ENCODE measurements around the gene PDE9A. TPM values are rescaled to one million over a fixed set of nuclear protein-coding genes. Genes with fewer than 3 reads are reported as not detected.

The PDE9A gene
- total and polyA plus RNA-seq, 5 donors from 2014 or later = 1.4 to 7.3 (median 2.6) TPM

- H3K27me3 ChIP-seq (ENCODE audit: control insufficient read depth, insufficient read depth, low read length) = no peaks in the 10 kb centered on the region
- peaks cover 0 to 4% (median 0%) of the 10 kb centered on the region in 4 donors for H3K4me1 Mint-ChIP-seq
- H3K27ac ChIP-seq (ENCODE audit: insufficient read depth, low read length, poor library complexity, severe bottlenecking) = no peak overlapping the region
- ATAC-seq (ENCODE audit: low read depth in 2 of 2) (no peak), DNase-seq (no peak)
- H3K36me3 Mint-ChIP-seq = peaks cover 27% of the 10 kb centered on the region
- peak overlapping the region in 1 of 3 donors; percentile 20 for H3K27ac Mint-ChIP-seq
- H3K4me1 ChIP-seq (ENCODE audit: control insufficient read depth, insufficient read depth, low read length, poor library complexity, severe bottlenecking) = no peaks in the 10 kb centered on the region
- H3K9me3 ChIP-seq (ENCODE audit: control insufficient read depth in 2 of 2, low read length in 2 of 2) = no peaks in the 10 kb centered on the region
- H3K27me3 Mint-ChIP-seq = no peaks in the 10 kb centered on the region
- H3K9me3 Mint-ChIP-seq = no peaks in the 10 kb centered on the region
- H3K4me3 ChIP-seq (ENCODE audit: low read depth, low read length) = no peak overlapping the region
- no peak overlapping the region for H3K4me3 Mint-ChIP-seq
- no peaks in the 10 kb centered on the region for H3K36me3 ChIP-seq (ENCODE audit: control insufficient read depth, insufficient read depth, low read length)
These were observed 42.4 kb downstream of the PDE9A start for GRCh38 chr21:42695697-42696380.

GRCh38 chr21:42696501-42697040 is 43.1 kb downstream of the PDE9A start:
- no peak overlapping the region for H3K27ac Mint-ChIP-seq
- ATAC-seq (ENCODE audit: low read depth in 2 of 2) = peak in 1 of 2 donors; percentile 16
- peaks cover 0 to 4% (median 0%) of the 10 kb centered on the region in 4 donors for H3K4me1 Mint-ChIP-seq

GRCh38 chr21:42698733-42699132 is 45.3 kb downstream of the PDE9A start:
- H3K4me1 Mint-ChIP-seq = peaks cover 0 to 4% (median 4%) of the 10 kb centered on the region in 4 donors
- H3K9me3 Mint-ChIP-seq = peaks cover 0 to 1% (median 0%) of the 10 kb centered on the region in 7 donors
- peak overlapping the region in 2 of 3 donors; percentile 59 to 63 for H3K27ac Mint-ChIP-seq

More at GRCh38 chr21:42696501-42697040, 43.1 kb downstream of the PDE9A start:
- Histone ChIP-seq H3K36me3 (ENCODE audit: control insufficient read depth, insufficient read depth, low read length) (no peaks in the 10 kb centered on the region), H3K4me1 (ENCODE audit: control insufficient read depth, insufficient read depth, low read length, poor library complexity, severe bottlenecking) (no peaks in the 10 kb centered on the region), H3K9me3 (ENCODE audit: control insufficient read depth in 2 of 2, low read length in 2 of 2) (no peaks in the 10 kb centered on the region), H3K27ac (ENCODE audit: insufficient read depth, low read length, poor library complexity, severe bottlenecking) (no peak overlapping the region), H3K4me3 (ENCODE audit: low read depth, low read length) (no peak overlapping the region), H3K27me3 (ENCODE audit: control insufficient read depth, insufficient read depth, low read length) (no peaks in the 10 kb centered on the region)
- no peak for DNase-seq
- Mint-ChIP-seq H3K27me3 (no peaks in the 10 kb centered on the region), H3K4me3 (no peak overlapping the region), H3K9me3 (no peaks in the 10 kb centered on the region), H3K36me3 (peaks cover 27% of the 10 kb centered on the region)

GRCh38 chr21:42699196-42699595 is 45.8 kb downstream of the PDE9A start:
- Histone ChIP-seq H3K36me3 (ENCODE audit: control insufficient read depth, insufficient read depth, low read length) (no peaks in the 10 kb centered on the region), H3K27me3 (ENCODE audit: control insufficient read depth, insufficient read depth, low read length) (no peaks in the 10 kb centered on the region), H3K4me1 (ENCODE audit: control insufficient read depth, insufficient read depth, low read length, poor library complexity, severe bottlenecking) (no peaks in the 10 kb centered on the region), H3K4me3 (ENCODE audit: low read depth, low read length) (no peak overlapping the region), H3K27ac (ENCODE audit: insufficient read depth, low read length, poor library complexity, severe bottlenecking) (no peak overlapping the region), H3K9me3 (ENCODE audit: control insufficient read depth in 2 of 2, low read length in 2 of 2) (no peaks in the 10 kb centered on the region)
- H3K4me3 Mint-ChIP-seq = no peak overlapping the region
- ATAC-seq (ENCODE audit: low read depth in 2 of 2) (no peak), DNase-seq (no peak)
- peaks cover 0 to 4% (median 4%) of the 10 kb centered on the region in 4 donors for H3K4me1 Mint-ChIP-seq
- H3K9me3 Mint-ChIP-seq = peaks cover 0 to 1% (median 0%) of the 10 kb centered on the region in 7 donors
- H3K27ac Mint-ChIP-seq = no peak overlapping the region
- no peaks in the 10 kb centered on the region for H3K27me3 Mint-ChIP-seq
- H3K36me3 Mint-ChIP-seq = peaks cover 37% of the 10 kb centered on the region

More at GRCh38 chr21:42698733-42699132, 45.3 kb downstream of the PDE9A start:
- no peaks in the 10 kb centered on the region for H3K4me1 ChIP-seq (ENCODE audit: control insufficient read depth, insufficient read depth, low read length, poor library complexity, severe bottlenecking)
- no peaks in the 10 kb centered on the region for H3K9me3 ChIP-seq (ENCODE audit: control insufficient read depth in 2 of 2, low read length in 2 of 2)
- no peaks in the 10 kb centered on the region for H3K27me3 ChIP-seq (ENCODE audit: control insufficient read depth, insufficient read depth, low read length)
- ATAC-seq (ENCODE audit: low read depth in 2 of 2) = no peak
- H3K27ac ChIP-seq (ENCODE audit: insufficient read depth, low read length, poor library complexity, severe bottlenecking) = no peak overlapping the region
- peaks cover 37% of the 10 kb centered on the region for H3K36me3 Mint-ChIP-seq
- no peak overlapping the region for H3K4me3 ChIP-seq (ENCODE audit: low read depth, low read length)
- no peaks in the 10 kb centered on the region for H3K36me3 ChIP-seq (ENCODE audit: control insufficient read depth, insufficient read depth, low read length)
- no peak for DNase-seq
- no peak overlapping the region for H3K4me3 Mint-ChIP-seq
- no peaks in the 10 kb centered on the region for H3K27me3 Mint-ChIP-seq

- H3K4me3 ChIP-seq (ENCODE audit: low read depth, low read length) = no peak overlapping the region
- H3K36me3 ChIP-seq (ENCODE audit: control insufficient read depth, insufficient read depth, low read length) = no peaks in the 10 kb centered on the region
- Mint-ChIP-seq H3K4me3 (peak overlapping the region in 1 of 4 donors; percentile 8), H3K36me3 (peaks cover 26% of the 10 kb centered on the region), H3K4me1 (peaks cover 0 to 4% (median 2%) of the 10 kb centered on the region in 4 donors), H3K27me3 (no peaks in the 10 kb centered on the region), H3K27ac (no peak overlapping the region), H3K9me3 (peaks cover 0 to 1% (median 0%) of the 10 kb centered on the region in 7 donors)
- no peaks in the 10 kb centered on the region for H3K4me1 ChIP-seq (ENCODE audit: control insufficient read depth, insufficient read depth, low read length, poor library complexity, severe bottlenecking)
- no peak overlapping the region for H3K27ac ChIP-seq (ENCODE audit: insufficient read depth, low read length, poor library complexity, severe bottlenecking)
- ATAC-seq (ENCODE audit: low read depth in 2 of 2) (no peak), DNase-seq (no peak)
- H3K9me3 ChIP-seq (ENCODE audit: control insufficient read depth in 2 of 2, low read length in 2 of 2) = no peaks in the 10 kb centered on the region
- no peaks in the 10 kb centered on the region for H3K27me3 ChIP-seq (ENCODE audit: control insufficient read depth, insufficient read depth, low read length)
These were observed 48.5 kb downstream of the PDE9A start for GRCh38 chr21:42701706-42702456.

- Mint-ChIP-seq H3K4me3 (no peak overlapping the region), H3K36me3 (peaks cover 21% of the 10 kb centered on the region), H3K27me3 (no peaks in the 10 kb centered on the region), H3K27ac (peak overlapping the region in 1 of 3 donors; percentile 39), H3K4me1 (peaks cover 0 to 4% (median 2%) of the 10 kb centered on the region in 4 donors), H3K9me3 (peaks cover 0 to 1% (median 0%) of the 10 kb centered on the region in 7 donors)
- ATAC-seq (ENCODE audit: low read depth in 2 of 2) (no peak), DNase-seq (no peak)
- Histone ChIP-seq H3K36me3 (ENCODE audit: control insufficient read depth, insufficient read depth, low read length) (no peaks in the 10 kb centered on the region), H3K4me3 (ENCODE audit: low read depth, low read length) (no peak overlapping the region), H3K9me3 (ENCODE audit: control insufficient read depth in 2 of 2, low read length in 2 of 2) (no peaks in the 10 kb centered on the region), H3K27ac (ENCODE audit: insufficient read depth, low read length, poor library complexity, severe bottlenecking) (no peak overlapping the region), H3K4me1 (ENCODE audit: control insufficient read depth, insufficient read depth, low read length, poor library complexity, severe bottlenecking) (no peaks in the 10 kb centered on the region), H3K27me3 (ENCODE audit: control insufficient read depth, insufficient read depth, low read length) (no peaks in the 10 kb centered on the region)
These were observed 49.3 kb downstream of the PDE9A start for GRCh38 chr21:42702720-42703119.

GRCh38 chr21:42703136-42703908 is 49.9 kb downstream of the PDE9A start:
- Mint-ChIP-seq H3K27me3 (no peaks in the 10 kb centered on the region), H3K4me1 (peaks cover 0 to 4% (median 2%) of the 10 kb centered on the region in 4 donors), H3K9me3 (peaks cover 0 to 1% (median 0%) of the 10 kb centered on the region in 7 donors), H3K36me3 (peaks cover 15% of the 10 kb centered on the region), H3K27ac (peak overlapping the region in 1 of 3 donors; percentile 57), H3K4me3 (no peak overlapping the region)
- no peaks in the 10 kb centered on the region for H3K36me3 ChIP-seq (ENCODE audit: control insufficient read depth, insufficient read depth, low read length)
- H3K9me3 ChIP-seq (ENCODE audit: control insufficient read depth in 2 of 2, low read length in 2 of 2) = no peaks in the 10 kb centered on the region
- DNase-seq = no peak
- no peak for ATAC-seq (ENCODE audit: low read depth in 2 of 2)
- H3K27ac ChIP-seq (ENCODE audit: insufficient read depth, low read length, poor library complexity, severe bottlenecking) = no peak overlapping the region
- no peaks in the 10 kb centered on the region for H3K4me1 ChIP-seq (ENCODE audit: control insufficient read depth, insufficient read depth, low read length, poor library complexity, severe bottlenecking)
- H3K27me3 ChIP-seq (ENCODE audit: control insufficient read depth, insufficient read depth, low read length) = no peaks in the 10 kb centered on the region
- no peak overlapping the region for H3K4me3 ChIP-seq (ENCODE audit: low read depth, low read length)
